GM12878 (cell line): ENCODE data around the gene FBXO17. TPM values are rescaled to one million over a fixed set of nuclear protein-coding genes. Genes with fewer than 3 reads are reported as not detected.

ENCODE experiments used
- CHD2 ChIP-seq: IDR thresholded peaks from 2 replicates; pipeline ENCODE4 v1.6.1; 2011; ENCODE audit warnings: low read depth, low read length, improper control_type of control experiment, borderline replicate concordance
- CTCF ChIP-seq, 3 experiments: IDR thresholded peaks in 2 of 3; conservative IDR thresholded peaks in 1 of 3; 2 replicates each; pipeline ENCODE4 v1.5.1; 2011; ENCODE audit warnings: low read depth in 3 of 3, low read length in 3 of 3, mild to moderate bottlenecking in 3 of 3, control low read depth in 2 of 3, moderate library complexity in 2 of 3, inconsistent platforms in 1 of 3, mixed read lengths in 1 of 3; ENCODE audit not compliant: control insufficient read depth in 2 of 3, insufficient read depth in 1 of 3; ENCODE audit errors: extremely low read depth in 1 of 3
- FOXK2 ChIP-seq: fragments of 450-650 bp; IDR thresholded peaks from 2 replicates; pipeline ENCODE4 v1.6.1; 2017; ENCODE audit warnings: mild to moderate bottlenecking, moderate library complexity
- HDAC2 ChIP-seq: fragments of 200-600 bp; sonication (generic); IDR thresholded peaks from 2 replicates; pipeline ENCODE4 v1.6.1; 2017
- IRF5 ChIP-seq: fragments of 450-650 bp; IDR thresholded peaks from 2 replicates; pipeline ENCODE4 v1.6.1; 2017; ENCODE audit warnings: borderline replicate concordance
- NKRF ChIP-seq: fragments of 450-650 bp; conservative IDR thresholded peaks from 2 replicates; pipeline ENCODE4 v1.6.1; 2017; ENCODE audit warnings: mild to moderate bottlenecking, moderate library complexity
- NRF1 ChIP-seq: conservative IDR thresholded peaks from 2 replicates; pipeline ENCODE4 v1.6.1; 2011; ENCODE audit warnings: mild to moderate bottlenecking, low read depth, low read length, improper control_type of control experiment
- PML ChIP-seq: IDR thresholded peaks from 2 replicates; pipeline ENCODE4 v1.6.1; 2012; ENCODE audit warnings: low read length, inconsistent platforms
- REST ChIP-seq: IDR thresholded peaks from 2 replicates; pipeline ENCODE4 v1.6.1; 2012; ENCODE audit warnings: mild to moderate bottlenecking, low read depth, low read length
- SMAD1 ChIP-seq: fragments of 450-650 bp; IDR thresholded peaks from 2 replicates; pipeline ENCODE4 v1.6.1; 2018; ENCODE audit warnings: mild to moderate bottlenecking, low read depth; ENCODE audit not compliant: partially characterized antibody
- SMARCA5 ChIP-seq: fragments of 450-650 bp; IDR thresholded peaks from 2 replicates; pipeline ENCODE4 v1.6.1; 2017; ENCODE audit warnings: mild to moderate bottlenecking
- polyA plus RNA-seq, 11 experiments: library from polyadenylated mRNA; depleted of rRNA in 4 of 11; unstranded in 6 of 11; stranded (reverse) in 5 of 11; fragments of >200 nt; fragmentation: Nextera tagmentation in 4 of 11; fragmentation: Illumina TruSeq in 1 of 11; extraction: Ambion mirVana in 4 of 11; extraction: Trizol in 1 of 11; gene quantifications; 1 replicate in 1 of 11; 2 replicates in 10 of 11; pipeline versions ENCODE4 v1.2.1 to v1.2.3, GENCODE V29; 2011 to 2016; ENCODE audit warnings: inconsistent platforms in 2 of 11, missing spikeins in 2 of 11, low read depth in 1 of 11
- total RNA-seq, 4 experiments: library from RNA; depleted of rRNA in 3 of 4; stranded (reverse); fragments of >200 nt in 3 of 4; fragmentation: Illumina TruSeq in 1 of 4; extraction: Trizol in 1 of 4; gene quantifications; 2 replicates each; pipeline versions ENCODE4 v1.2.1 to v1.2.3, GENCODE V29; 2013 to 2021
- TF ChIP-seq, protein P1 (sequence below): fragments of 450-650 bp; formaldehyde crosslinking; IDR thresholded peaks from 2 replicates; pipeline ENCODE4 v1.4.0; 2020; ENCODE audit warnings: mild to moderate bottlenecking, moderate library complexity
- TF ChIP-seq, protein P2 (sequence below): fragments of 450-650 bp; formaldehyde crosslinking; IDR thresholded peaks from 2 replicates; pipeline ENCODE4 v1.4.0; 2022; ENCODE audit warnings: mild to moderate bottlenecking, moderate library complexity

Gene FBXO17
- total and polyA plus RNA-seq, 10 of the 15 experiments (the other 5 are each of a cell fraction or from before 2014, with no cell fraction given) = 2.2 to 11.1 (median 5.3) TPM

GRCh38 chr19:38975214-38975860 is at the start of gene FBXO17 (continued):
- TF ChIP-seq, protein P1, sequence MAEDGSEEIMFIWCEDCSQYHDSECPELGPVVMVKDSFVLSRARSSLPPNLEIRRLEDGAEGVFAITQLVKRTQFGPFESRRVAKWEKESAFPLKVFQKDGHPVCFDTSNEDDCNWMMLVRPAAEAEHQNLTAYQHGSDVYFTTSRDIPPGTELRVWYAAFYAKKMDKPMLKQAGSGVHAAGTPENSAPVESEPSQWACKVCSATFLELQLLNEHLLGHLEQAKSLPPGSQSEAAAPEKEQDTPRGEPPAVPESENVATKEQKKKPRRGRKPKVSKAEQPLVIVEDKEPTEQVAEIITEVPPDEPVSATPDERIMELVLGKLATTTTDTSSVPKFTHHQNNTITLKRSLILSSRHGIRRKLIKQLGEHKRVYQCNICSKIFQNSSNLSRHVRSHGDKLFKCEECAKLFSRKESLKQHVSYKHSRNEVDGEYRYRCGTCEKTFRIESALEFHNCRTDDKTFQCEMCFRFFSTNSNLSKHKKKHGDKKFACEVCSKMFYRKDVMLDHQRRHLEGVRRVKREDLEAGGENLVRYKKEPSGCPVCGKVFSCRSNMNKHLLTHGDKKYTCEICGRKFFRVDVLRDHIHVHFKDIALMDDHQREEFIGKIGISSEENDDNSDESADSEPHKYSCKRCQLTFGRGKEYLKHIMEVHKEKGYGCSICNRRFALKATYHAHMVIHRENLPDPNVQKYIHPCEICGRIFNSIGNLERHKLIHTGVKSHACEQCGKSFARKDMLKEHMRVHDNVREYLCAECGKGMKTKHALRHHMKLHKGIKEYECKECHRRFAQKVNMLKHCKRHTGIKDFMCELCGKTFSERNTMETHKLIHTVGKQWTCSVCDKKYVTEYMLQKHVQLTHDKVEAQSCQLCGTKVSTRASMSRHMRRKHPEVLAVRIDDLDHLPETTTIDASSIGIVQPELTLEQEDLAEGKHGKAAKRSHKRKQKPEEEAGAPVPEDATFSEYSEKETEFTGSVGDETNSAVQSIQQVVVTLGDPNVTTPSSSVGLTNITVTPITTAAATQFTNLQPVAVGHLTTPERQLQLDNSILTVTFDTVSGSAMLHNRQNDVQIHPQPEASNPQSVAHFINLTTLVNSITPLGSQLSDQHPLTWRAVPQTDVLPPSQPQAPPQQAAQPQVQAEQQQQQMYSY (CRISPR knock-in tag) = no peak
- TF ChIP-seq CTCF (IDR thresholded peaks at IDR 0.05 in 2 of 3, conservative IDR thresholded peaks at IDR 0.05 in 1 of 3; ENCODE audit: control insufficient read depth in 2 of 3, extremely low read depth in 1 of 3, insufficient read depth in 1 of 3, low read depth in 3 of 3, low read length in 3 of 3) = no peak
- TF ChIP-seq FOXK2 = no peak
- no peak for TF ChIP-seq SMAD1
- TF ChIP-seq REST = no peak
- TF ChIP-seq NKRF = no peak
- no peak for TF ChIP-seq NRF1
- no peak for TF ChIP-seq CHD2
- no peak for TF ChIP-seq HDAC2
- peak; percentile 32; the same call in 1 of the 2 replicates for TF ChIP-seq SMARCA5
- no peak for TF ChIP-seq IRF5
- TF ChIP-seq, protein P2, sequence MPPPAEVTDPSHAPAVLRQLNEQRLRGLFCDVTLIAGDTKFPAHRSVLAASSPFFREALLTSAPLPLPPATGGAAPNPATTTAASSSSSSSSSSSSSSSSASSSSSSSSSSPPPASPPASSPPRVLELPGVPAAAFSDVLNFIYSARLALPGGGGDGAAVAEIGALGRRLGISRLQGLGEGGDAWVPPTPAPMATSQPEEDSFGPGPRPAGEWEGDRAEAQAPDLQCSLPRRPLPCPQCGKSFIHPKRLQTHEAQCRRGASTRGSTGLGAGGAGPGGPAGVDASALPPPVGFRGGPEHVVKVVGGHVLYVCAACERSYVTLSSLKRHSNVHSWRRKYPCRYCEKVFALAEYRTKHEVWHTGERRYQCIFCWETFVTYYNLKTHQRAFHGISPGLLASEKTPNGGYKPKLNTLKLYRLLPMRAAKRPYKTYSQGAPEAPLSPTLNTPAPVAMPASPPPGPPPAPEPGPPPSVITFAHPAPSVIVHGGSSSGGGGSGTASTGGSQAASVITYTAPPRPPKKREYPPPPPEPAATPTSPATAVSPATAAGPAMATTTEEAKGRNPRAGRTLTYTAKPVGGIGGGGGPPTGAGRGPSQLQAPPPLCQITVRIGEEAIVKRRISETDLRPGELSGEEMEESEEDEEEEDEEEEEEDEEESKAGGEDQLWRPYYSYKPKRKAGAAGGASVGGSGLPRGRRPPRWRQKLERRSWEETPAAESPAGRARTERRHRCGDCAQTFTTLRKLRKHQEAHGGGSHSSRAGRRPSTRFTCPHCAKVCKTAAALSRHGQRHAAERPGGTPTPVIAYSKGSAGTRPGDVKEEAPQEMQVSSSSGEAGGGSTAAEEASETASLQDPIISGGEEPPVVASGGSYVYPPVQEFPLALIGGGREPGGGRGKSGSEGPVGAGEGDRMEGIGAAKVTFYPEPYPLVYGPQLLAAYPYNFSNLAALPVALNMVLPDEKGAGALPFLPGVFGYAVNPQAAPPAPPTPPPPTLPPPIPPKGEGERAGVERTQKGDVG (CRISPR knock-in tag) = no peak
- TF ChIP-seq PML = no peak
